ENCODE results near the gene TRAF3IP3.

The TRAF3IP3 gene

GRCh38 chr1:209723756-209724693 is 31.8 kb upstream of the TRAF3IP3 start:
- no peak for TF ChIP-seq CTCF (IDR thresholded peaks at IDR 0.05; ENCODE audit: control extremely low read depth, extremely low read depth, low read depth, missing control alignments)
- ChIA-PET CTCF (interaction anchor here (0.9 to 4.2 kb wide), 12 partner anchors 11 to 97 kb away, joined by 3 to 26 read pairs (median 4); no protein-coding TSS in a partner anchor), POLR2A (no interaction called here)
- peak; percentile 27 for DNase-seq (ENCODE audit: extremely low spot score)

GRCh38 chr1:209727286-209727685 is 28.6 kb upstream of the TRAF3IP3 start:
- CTCF ChIA-PET = interaction anchor here (0.9 to 4.9 kb wide), 9 partner anchors 9 to 158 kb away, joined by 3 to 34 read pairs (median 4); no protein-coding TSS in a partner anchor
- DNase-seq (ENCODE audit: extremely low spot score) = no peak
- POLR2A ChIA-PET = no interaction called here
- no peak for TF ChIP-seq CTCF (IDR thresholded peaks at IDR 0.05; ENCODE audit: control extremely low read depth, extremely low read depth, low read depth, missing control alignments)

GRCh38 chr1:209727785-209728184 is 28.1 kb upstream of the TRAF3IP3 start:
- ChIA-PET POLR2A (no interaction called here), CTCF (interaction anchor here (0.9 to 4.9 kb wide), 12 partner anchors 9 to 190 kb away, joined by 3 to 34 read pairs (median 4); no protein-coding TSS in a partner anchor)
- TF ChIP-seq CTCF (IDR thresholded peaks at IDR 0.05; ENCODE audit: control extremely low read depth, extremely low read depth, low read depth, missing control alignments) = no peak
- no peak for DNase-seq (ENCODE audit: extremely low spot score)

- POLR2A ChIA-PET = no interaction called here
- CTCF ChIA-PET = interaction anchor here (0.8 to 4.9 kb wide), 13 partner anchors 8 to 191 kb away, joined by 3 to 34 read pairs (median 4); no protein-coding TSS in a partner anchor
- TF ChIP-seq CTCF (IDR thresholded peaks at IDR 0.05; ENCODE audit: control extremely low read depth, extremely low read depth, low read depth, missing control alignments) = no peak
- DNase-seq (ENCODE audit: extremely low spot score) = no peak
Observed at GRCh38 chr1:209728466-209728865, 27.4 kb upstream of the TRAF3IP3 start.

- POLR2A ChIA-PET = no interaction called here
Observed at GRCh38 chr1:209729436-209729835, 26.4 kb upstream of the TRAF3IP3 start.

More at GRCh38 chr1:209729436-209729835, 26.4 kb upstream of the TRAF3IP3 start:
- TF ChIP-seq CTCF (IDR thresholded peaks at IDR 0.05; ENCODE audit: control extremely low read depth, extremely low read depth, low read depth, missing control alignments) = no peak
- CTCF ChIA-PET = interaction anchor here (0.8 to 4.9 kb wide), 6 partner anchors 15 to 87 kb away, joined by 3 to 34 read pairs (median 4); no protein-coding TSS in a partner anchor
- no peak for DNase-seq (ENCODE audit: extremely low spot score)

Measured in GM10248 (cell line).